Measurements from ENCODE around the gene PLXNA2. TPM values are rescaled to one million over a fixed set of nuclear protein-coding genes. Genes with fewer than 3 reads are reported as not detected.

Gene PLXNA2
- total and polyA plus RNA-seq, 11 donors, result 9.2 to 28.2 (median 18.0) TPM

- ATAC-seq, result no peak
- intact Hi-C loops (cut with DNase I), result loop anchor here in 3 of 10 donors (5.0 kb wide), 3 partner anchors 41 to 61 kb away; no protein-coding TSS in a partner anchor
- WGBS, 4 donors, result 91 to 100% (median 97%) methylated on average over 1 of the region's 1 CpG
- no peak for TF ChIP-seq CTCF (IDR thresholded peaks at IDR 0.05)
- Histone ChIP-seq H3K27ac (peak overlapping the region in 10 of 12 donors; percentile 41 to 79 (median 56)), H3K4me1 (peaks cover 19 to 91% (median 73%) of the 10 kb centered on the region in 12 donors), H3K27me3 (no peaks in the 10 kb centered on the region), H3K9me3 (no peaks in the 10 kb centered on the region), H3K4me3 (no peak overlapping the region), H3K36me3 (peaks cover 0 to 5% (median 0%) of the 10 kb centered on the region in 9 donors)
- DNase-seq, result no peak
Measured at GRCh38 chr1:208161005-208161404, 83.2 kb downstream of the PLXNA2 start.

GRCh38 chr1:208160259-208160819, 83.8 kb downstream of the PLXNA2 start:
- Histone ChIP-seq H3K27me3 (no peaks in the 10 kb centered on the region), H3K9me3 (no peaks in the 10 kb centered on the region), H3K4me1 (peaks cover 19 to 91% (median 71%) of the 10 kb centered on the region in 12 donors), H3K36me3 (peaks cover 0 to 5% (median 0%) of the 10 kb centered on the region in 9 donors), H3K4me3 (no peak overlapping the region), H3K27ac (peak overlapping the region in 9 of 12 donors; percentile 9 to 73 (median 54))
- WGBS, 4 donors, result 38 to 61% (median 55%) methylated on average over 4 of the region's 4 CpGs
- DNase-seq (no peak), ATAC-seq (peak in 2 of 4 donors; percentile 5)
- no peak for TF ChIP-seq CTCF (IDR thresholded peaks at IDR 0.05)
- TF ChIP-seq POLR2A (IDR thresholded peaks at IDR 0.05), result no peak
- intact Hi-C loops (cut with DNase I), result loop anchor here in 3 of 10 donors (5.0 kb wide), 3 partner anchors 42 to 62 kb away; no protein-coding TSS in a partner anchor

GRCh38 chr1:208159555-208160258, 84.5 kb downstream of the PLXNA2 start:
- peaks cover 0 to 5% (median 0%) of the 10 kb centered on the region in 9 donors for H3K36me3 ChIP-seq
- ATAC-seq, result peak; percentile 8 to 60 (median 48)
- no peaks in the 10 kb centered on the region for H3K27me3 ChIP-seq
- WGBS, 4 donors, result 52 to 66% (median 57%) methylated on average over 11 of the region's 11 CpGs
- DNase-seq, result peak in 1 of 5 donors; percentile 58
- no peak overlapping the region for H3K4me3 ChIP-seq
- intact Hi-C loops (cut with DNase I), result loop anchor here in 3 of 10 donors (2.0 to 5.0 kb wide), 4 partner anchors 17 to 63 kb away; no protein-coding TSS in a partner anchor
- no peaks in the 10 kb centered on the region for H3K9me3 ChIP-seq
- peaks cover 19 to 91% (median 71%) of the 10 kb centered on the region in 12 donors for H3K4me1 ChIP-seq
- H3K27ac ChIP-seq, result peak overlapping the region in 10 of 12 donors; percentile 9 to 73 (median 53)
- TF ChIP-seq CTCF (IDR thresholded peaks at IDR 0.05) (no peak), POLR2A (IDR thresholded peaks at IDR 0.05) (no peak)
